H9 (cell line): Measurements from ENCODE around the gene SRSF11. TPM values are rescaled to one million over a fixed set of nuclear protein-coding genes. Genes with fewer than 3 reads are reported as not detected.

Experiments
- DNase-seq: peaks from one replicate; pipeline ENCODE4 v3.0.0-alpha.2; 2017
- H2AFZ ChIP-seq: one replicate; pipeline ENCODE4 v1.6.1; 2013; ENCODE audit warnings: mild to moderate bottlenecking, low read length, control low read depth, moderate library complexity
- H2AK5ac ChIP-seq: 2 replicates; pipeline ENCODE4 v1.6.1; 2013; ENCODE audit warnings: low read length, control low read depth, mixed read lengths; ENCODE audit not compliant: insufficient read length
- H2BK120ac ChIP-seq: one replicate; pipeline ENCODE4 v1.6.1; 2013; ENCODE audit warnings: low read depth, mild to moderate bottlenecking, low read length, control low read depth, inconsistent platforms; ENCODE audit not compliant: poor library complexity, severe bottlenecking
- H2BK12ac ChIP-seq: 2 replicates; pipeline ENCODE4 v1.6.1; 2013; ENCODE audit warnings: low read length, control low read depth, mixed read lengths, low read depth; ENCODE audit not compliant: insufficient read length
- H2BK15ac ChIP-seq: 2 replicates; pipeline ENCODE4 v1.6.1; 2013; ENCODE audit warnings: low read depth, low read length, control low read depth
- H2BK20ac ChIP-seq: one replicate; pipeline ENCODE4 v1.6.1; 2013; ENCODE audit warnings: low read depth, mild to moderate bottlenecking, low read length, control low read depth, inconsistent platforms; ENCODE audit not compliant: poor library complexity, severe bottlenecking
- H2BK5ac ChIP-seq: 2 replicates; pipeline ENCODE4 v1.6.1; 2013; ENCODE audit warnings: low read length, control low read depth, mixed read lengths; ENCODE audit not compliant: insufficient read length
- H3K14ac ChIP-seq: 2 replicates; pipeline ENCODE4 v1.6.1; 2013; ENCODE audit warnings: low read length, control low read depth; ENCODE audit not compliant: insufficient read depth
- H3K18ac ChIP-seq: 2 replicates; pipeline ENCODE4 v1.6.1; 2013; ENCODE audit warnings: low read depth, mild to moderate bottlenecking, mixed read lengths, low read length, control low read depth; ENCODE audit not compliant: insufficient read length
- H3K23ac ChIP-seq: 2 replicates; pipeline ENCODE4 v1.6.1; 2013; ENCODE audit warnings: low read length, control low read depth, mixed read lengths, low read depth; ENCODE audit not compliant: insufficient read length
- H3K23me2 ChIP-seq: 2 replicates; pipeline ENCODE4 v1.6.1; 2013; ENCODE audit warnings: low read depth, mild to moderate bottlenecking, mixed read lengths, low read length, control low read depth; ENCODE audit not compliant: insufficient read length, poor library complexity, severe bottlenecking
- H3K27ac ChIP-seq: 2 replicates; pipeline ENCODE4 v1.5.1; 2013; ENCODE audit warnings: low read length, control low read depth, mixed read lengths, low read depth; ENCODE audit not compliant: insufficient read length
- H3K27me3 ChIP-seq: 2 replicates; pipeline ENCODE4 v1.6.1; 2013; ENCODE audit warnings: low read length, control low read depth, inconsistent platforms; ENCODE audit not compliant: insufficient read depth
- H3K4ac ChIP-seq: 2 replicates; pipeline ENCODE4 v1.6.1; 2013; ENCODE audit warnings: low read depth, mild to moderate bottlenecking, control low read depth, inconsistent platforms, low read length, moderate library complexity
- H3K4me1 ChIP-seq: 2 replicates; pipeline ENCODE4 v1.6.1; 2013; ENCODE audit warnings: low read length, control low read depth, inconsistent platforms; ENCODE audit not compliant: insufficient read depth
- H3K4me2 ChIP-seq: 2 replicates; pipeline ENCODE4 v1.6.1; 2013; ENCODE audit warnings: low read length, control low read depth, mixed read lengths; ENCODE audit not compliant: insufficient read length, insufficient read depth
- H3K56ac ChIP-seq: 2 replicates; pipeline ENCODE4 v1.6.1; 2013; ENCODE audit warnings: low read depth, mild to moderate bottlenecking, mixed read lengths, low read length, control low read depth; ENCODE audit not compliant: insufficient read length
- H3K79me1 ChIP-seq: 2 replicates; pipeline ENCODE4 v1.6.1; 2013; ENCODE audit warnings: low read depth, mild to moderate bottlenecking, moderate library complexity, low read length, control low read depth, inconsistent platforms; ENCODE audit not compliant: insufficient read depth, poor library complexity, severe bottlenecking
- H3K79me2 ChIP-seq: 2 replicates; pipeline ENCODE4 v1.6.1; 2013; ENCODE audit warnings: low read length, control low read depth, inconsistent platforms; ENCODE audit not compliant: insufficient read depth
- H3K9ac ChIP-seq: 2 replicates; pipeline ENCODE4 v1.6.1; 2013; ENCODE audit warnings: low read length, control low read depth, mixed read lengths; ENCODE audit not compliant: insufficient read length; ENCODE audit errors: extremely low read depth
- H3K9me3 ChIP-seq: one replicate; pipeline ENCODE4 v1.6.1; 2013; ENCODE audit warnings: low read depth, low read length, inconsistent platforms; ENCODE audit not compliant: control insufficient read depth
- H3T11ph ChIP-seq: one replicate; pipeline ENCODE4 v1.6.1; 2013; ENCODE audit warnings: mild to moderate bottlenecking, low read length, control low read depth, inconsistent platforms
- H4K20me1 ChIP-seq: one replicate; pipeline ENCODE4 v1.6.1; 2013; ENCODE audit not compliant: control insufficient read depth, insufficient read length, insufficient read depth
- H4K5ac ChIP-seq: 2 replicates; pipeline ENCODE4 v1.6.1; 2013; ENCODE audit warnings: low read depth, mild to moderate bottlenecking, mixed read lengths, low read length, control low read depth; ENCODE audit not compliant: insufficient read length
- H4K8ac ChIP-seq: replicated peaks from 2 replicates; pipeline ENCODE4 v1.6.1; 2013; ENCODE audit warnings: low read length, control low read depth, mixed read lengths, low read depth; ENCODE audit not compliant: insufficient read length
- H4K91ac ChIP-seq: 2 replicates; pipeline ENCODE4 v1.6.1; 2013; ENCODE audit warnings: low read depth, mild to moderate bottlenecking, moderate library complexity, mixed read lengths, low read length, control low read depth; ENCODE audit not compliant: insufficient read length
- H3K27ac Mint-ChIP-seq, 3 experiments: 2 replicates in 2 of 3; 3 replicates in 1 of 3; pipeline ENCODE4 v1.8.0; 2020 to 2021; ENCODE audit warnings: mixed read lengths in 3 of 3, mild to moderate bottlenecking in 1 of 3, moderate library complexity in 1 of 3
- H3K27me3 Mint-ChIP-seq: 2 replicates; pipeline ENCODE4 v1.8.0; 2021; ENCODE audit warnings: low read depth, mild to moderate bottlenecking, moderate library complexity, mixed read lengths
- H3K36me3 Mint-ChIP-seq, 3 experiments: 2 replicates in 2 of 3; 3 replicates in 1 of 3; pipeline ENCODE4 v1.8.0; 2020 to 2021; ENCODE audit warnings: low read depth in 3 of 3, mixed read lengths in 3 of 3; ENCODE audit not compliant: insufficient read depth in 1 of 3
- H3K4me1 Mint-ChIP-seq, 2 experiments: 2 replicates each; pipeline ENCODE4 v1.8.0; 2020; ENCODE audit warnings: mixed read lengths in 2 of 2
- H3K4me3 Mint-ChIP-seq, 2 experiments: 2 replicates in 1 of 2; 3 replicates in 1 of 2; pipeline ENCODE4 v1.8.0; 2020 to 2021; ENCODE audit warnings: mild to moderate bottlenecking in 2 of 2, mixed read lengths in 2 of 2, moderate library complexity in 1 of 2
- H3K9me3 Mint-ChIP-seq, 2 experiments: 2 replicates in 1 of 2; 3 replicates in 1 of 2; pipeline ENCODE4 v1.8.0; 2020; ENCODE audit warnings: mild to moderate bottlenecking in 2 of 2, mixed read lengths in 2 of 2, moderate library complexity in 1 of 2
- WGBS: extraction: QIAGEN DNeasy Blood & Tissue Kit; methylation state at CpG from one replicate; pipeline ENCODE4 v1.1.7; 2013; ENCODE audit warnings: missing lambda C conversion rate, low lambda C conversion rate, mixed read lengths; ENCODE audit not compliant: insufficient read length; ENCODE audit errors: extremely low coverage; 5-methylcytosine and 5-hydroxymethylcytosine counted together
- long read RNA-seq: library from polyadenylated mRNA; unstranded; transcript quantifications from one replicate; pipeline ENCODE4 v2.0.0, GENCODE V29; 2020
- total RNA-seq: library from RNA; stranded (reverse); gene quantifications from 2 replicates; pipeline ENCODE4 v1.2.1, GENCODE V29; 2021
- TF ChIP-seq, protein P1 (sequence below): fragments of 200-600 bp; sonication (generic); conservative IDR thresholded peaks from 3 replicates; pipeline ENCODE4 v1.8.0; 2021; ENCODE audit warnings: antibody characterized with exemption, mild to moderate bottlenecking

SRSF11 gene
- total RNA-seq, result 206 and 214 TPM in 2 replicates
- long read RNA-seq, partial matches to known transcripts, result 476 of 600 reads
- long read RNA-seq, other reads (novel, unspliced or antisense), result 118 of 600 reads

DNA sequence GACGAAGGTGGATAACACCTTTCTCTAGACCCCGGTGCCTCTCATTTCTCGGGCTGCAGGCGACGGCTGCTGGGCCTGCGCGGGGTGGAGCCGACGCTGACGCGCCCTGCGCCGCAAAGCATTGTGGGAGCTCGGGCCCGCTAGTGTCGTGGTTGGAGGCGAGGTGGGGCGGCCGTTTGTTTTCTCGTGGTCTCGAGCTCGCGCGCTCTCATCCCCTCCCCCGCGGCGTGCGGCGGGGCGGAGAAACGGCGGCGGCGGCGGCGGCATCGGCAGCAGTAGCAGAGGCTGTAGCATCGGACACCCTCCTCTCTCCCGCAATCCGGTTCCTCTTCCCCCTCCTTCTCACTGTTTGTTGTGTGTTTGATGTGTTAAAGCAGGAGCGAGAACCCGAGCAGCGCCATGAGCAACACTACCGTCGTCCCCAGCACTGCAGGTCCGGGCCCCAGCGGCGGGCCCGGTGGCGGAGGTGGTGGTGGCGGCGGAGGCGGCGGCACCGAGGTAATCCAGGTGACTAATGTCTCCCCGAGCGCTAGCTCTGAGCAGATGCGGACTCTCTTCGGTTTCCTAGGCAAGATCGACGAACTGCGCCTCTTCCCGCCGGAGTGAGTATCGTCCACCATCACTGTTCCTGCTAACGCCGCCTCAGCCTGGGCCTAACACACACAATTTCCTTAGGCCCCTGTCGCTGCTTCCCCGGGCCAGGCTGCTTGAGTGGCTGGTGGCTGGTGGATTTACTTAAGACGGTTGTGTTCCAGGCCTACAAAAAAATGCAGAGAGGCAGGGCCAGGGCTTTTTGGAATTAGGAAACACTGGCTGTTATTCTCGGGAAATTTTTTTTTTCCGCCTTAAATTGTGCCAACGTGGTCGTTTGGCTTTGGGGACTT is at the start of gene SRSF11:
TSS of gene SRSF11 (plus strand) at position 143 of the 884 bp plus-strand sequence. CDS start at position 400, 257 bp downstream.
- Mint-ChIP-seq H3K4me3 (peak within 1 kb of the TSS; percentile 94 to 95), H3K27ac (peak within 1 kb of the TSS; percentile 85 to 99 (median 98)), H3K9me3 (no peaks in the 10 kb centered on the region), H3K4me1 (peaks cover 21 to 29% of the 10 kb centered on the region in 2 experiments), H3K27me3 (no peaks in the 10 kb centered on the region), H3K36me3 (peaks cover 17 to 47% (median 42%) of the 10 kb centered on the region in 3 experiments)
- Histone ChIP-seq H2AFZ (no peak within 1 kb of the TSS), H3K79me2 (peaks cover 17% of the 10 kb centered on the region; the same call in 1 of the 2 replicates), H3K4me1 (no peaks in the 10 kb centered on the region), H2BK15ac (no peak within 1 kb of the TSS), H2BK20ac (no peak within 1 kb of the TSS), H2BK120ac (no peak within 1 kb of the TSS), H3K23me2 (no peaks in the 10 kb centered on the region), H4K8ac (no peak within 1 kb of the TSS), H3T11ph (no peak within 1 kb of the TSS), H3K9ac (peak within 1 kb of the TSS; percentile 98), H2AK5ac (no peak within 1 kb of the TSS), H3K14ac (peak within 1 kb of the TSS; percentile 97), H2BK12ac (no peak within 1 kb of the TSS), H4K20me1 (no peaks in the 10 kb centered on the region), H3K27ac (peak within 1 kb of the TSS; percentile 77), H3K9me3 (no peaks in the 10 kb centered on the region), H2BK5ac (peak within 1 kb of the TSS; percentile 28), H4K91ac (peak within 1 kb of the TSS; percentile 23), H3K4me2 (peak within 1 kb of the TSS; percentile 43), H3K23ac (no peak within 1 kb of the TSS), H4K5ac (peak within 1 kb of the TSS; percentile 31), H3K56ac (peak within 1 kb of the TSS; percentile 33), H3K4ac (no peak within 1 kb of the TSS), H3K27me3 (no peaks in the 10 kb centered on the region), H3K79me1 (no peaks in the 10 kb centered on the region), H3K18ac (peak within 1 kb of the TSS; percentile 98)
- peak; percentile 95 for DNase-seq
- TF ChIP-seq, protein P1, sequence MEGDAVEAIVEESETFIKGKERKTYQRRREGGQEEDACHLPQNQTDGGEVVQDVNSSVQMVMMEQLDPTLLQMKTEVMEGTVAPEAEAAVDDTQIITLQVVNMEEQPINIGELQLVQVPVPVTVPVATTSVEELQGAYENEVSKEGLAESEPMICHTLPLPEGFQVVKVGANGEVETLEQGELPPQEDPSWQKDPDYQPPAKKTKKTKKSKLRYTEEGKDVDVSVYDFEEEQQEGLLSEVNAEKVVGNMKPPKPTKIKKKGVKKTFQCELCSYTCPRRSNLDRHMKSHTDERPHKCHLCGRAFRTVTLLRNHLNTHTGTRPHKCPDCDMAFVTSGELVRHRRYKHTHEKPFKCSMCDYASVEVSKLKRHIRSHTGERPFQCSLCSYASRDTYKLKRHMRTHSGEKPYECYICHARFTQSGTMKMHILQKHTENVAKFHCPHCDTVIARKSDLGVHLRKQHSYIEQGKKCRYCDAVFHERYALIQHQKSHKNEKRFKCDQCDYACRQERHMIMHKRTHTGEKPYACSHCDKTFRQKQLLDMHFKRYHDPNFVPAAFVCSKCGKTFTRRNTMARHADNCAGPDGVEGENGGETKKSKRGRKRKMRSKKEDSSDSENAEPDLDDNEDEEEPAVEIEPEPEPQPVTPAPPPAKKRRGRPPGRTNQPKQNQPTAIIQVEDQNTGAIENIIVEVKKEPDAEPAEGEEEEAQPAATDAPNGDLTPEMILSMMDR, result peak; percentile 30; the same call in 1 of the 3 replicates
- WGBS, result no CpG with 5 or more reads among the region's 74 CpGs
